NCI-H526 (cell line): ENCODE measurements around the gene ZNF716.
"Not testable (repeated sequence)": the region's sequence is repeated elsewhere in the genome, so short reads cannot be mapped to it uniquely, and the experiment has no call there.

ENCODE experiments used
- DNase-seq, 2 experiments: peaks; one replicate each; lab custom pipeline; 2025; lab: John Stamatoyannopoulos, UW

The ZNF716 gene

GRCh38 chr7:57449904-57450303 is at the start of gene ZNF716:
Gene ZNF716, plus strand, starts transcription at chr7:57450177. Its CDS starts 112 bp downstream, at chr7:57450289.
- DNase-seq: no peak

- no peak for DNase-seq
These were observed 49.3 kb upstream of the ZNF716 start for GRCh38 chr7:57400531-57401155.

- DNase-seq: not testable (repeated sequence)
These were observed 46.9 kb upstream of the ZNF716 start for GRCh38 chr7:57403051-57403450.

GRCh38 chr7:57403601-57404342 is 46.2 kb upstream of the ZNF716 start:
- DNase-seq: no peak

GRCh38 chr7:57404343-57404966 is 45.5 kb upstream of the ZNF716 start:
- DNase-seq: peak in 1 of 2 experiments; percentile 3

- DNase-seq: no peak
These were observed 45.0 kb upstream of the ZNF716 start for GRCh38 chr7:57404967-57405421.

GRCh38 chr7:57407125-57407524 is 42.9 kb upstream of the ZNF716 start:
- DNase-seq: no peak

GRCh38 chr7:57412168-57412567 is 37.8 kb upstream of the ZNF716 start:
- DNase-seq: no peak

GRCh38 chr7:57412618-57413017 is 37.4 kb upstream of the ZNF716 start:
- no peak for DNase-seq

- DNase-seq: no peak
These were observed 36.2 kb upstream of the ZNF716 start for GRCh38 chr7:57413529-57414398.

GRCh38 chr7:57414415-57414814 is 35.6 kb upstream of the ZNF716 start:
- DNase-seq: no peak

GRCh38 chr7:57414852-57415251 is 35.1 kb upstream of the ZNF716 start:
- DNase-seq: no peak

GRCh38 chr7:57415326-57415725 is 34.7 kb upstream of the ZNF716 start:
- no peak for DNase-seq

- no peak for DNase-seq
These were observed 34.2 kb upstream of the ZNF716 start for GRCh38 chr7:57415730-57416129.

- no peak for DNase-seq
These were observed 33.2 kb upstream of the ZNF716 start for GRCh38 chr7:57416601-57417358.

- DNase-seq: no peak
These were observed 32.2 kb upstream of the ZNF716 start for GRCh38 chr7:57417736-57418135.

GRCh38 chr7:57423768-57424167 is 26.2 kb upstream of the ZNF716 start:
- DNase-seq: peak in 1 of 2 experiments; percentile 27

GRCh38 chr7:57424515-57425238 is 25.3 kb upstream of the ZNF716 start:
- no peak for DNase-seq

- no peak for DNase-seq
These were observed 24.6 kb upstream of the ZNF716 start for GRCh38 chr7:57425239-57425944.
